Panc1 (cell line): Measurements from ENCODE around the gene GMCL2. TPM values are rescaled to one million over a fixed set of nuclear protein-coding genes. Genes with fewer than 3 reads are reported as not detected.

Experiments
- ATAC-seq: fragments of 200-7000 bp; cut with Tn5 transposase; 2 replicates; pipeline ENCODE4 v1.9.1; 2020; ENCODE audit warnings: mild to moderate bottlenecking, moderate library complexity
- BruUV-seq: library from RNA; stranded (reverse); fragments of 400-500 nt; replicated peaks from 2 replicates; lab custom pipeline; 2021; lab: Mats Ljungman, UMichigan
- CTCF ChIA-PET: fragments of 300-600 bp; sonication (Branson Sonifier 250); formaldehyde crosslinking; loops from one replicate; lab custom pipeline; 2022; ENCODE audit warnings: antibody characterized with exemption; lab: Charles Lee
- POLR2A ChIA-PET: fragments of 300-600 bp; sonication (Branson Sonifier 250); formaldehyde crosslinking; loops from one replicate; lab custom pipeline; 2022; ENCODE audit warnings: antibody characterized with exemption; lab: Charles Lee
- DNase-seq: peaks from one replicate; pipeline ENCODE4 v3.0.0-alpha.2; 2010; ENCODE audit warnings: low read depth, low spot score
- H3K27ac ChIP-seq: 2 replicates; pipeline ENCODE4 v1.5.1; 2011; ENCODE audit warnings: mild to moderate bottlenecking, low read length, inconsistent platforms
- H3K27me3 ChIP-seq: fragments of 200-500 bp; sonication (Bioruptor generic); 2 replicates; pipeline ENCODE4 v1.6.0; 2014; ENCODE audit warnings: low read length, inconsistent platforms; ENCODE audit not compliant: control insufficient read depth, insufficient read depth
- H3K36me3 ChIP-seq: fragments of 200-500 bp; sonication (Bioruptor generic); 2 replicates; pipeline ENCODE4 v1.5.1; 2014; ENCODE audit warnings: inconsistent platforms, mild to moderate bottlenecking, low read length, moderate library complexity; ENCODE audit not compliant: control insufficient read depth, insufficient read depth
- H3K4me1 ChIP-seq: 2 replicates; pipeline ENCODE4 v1.5.1; 2011; ENCODE audit warnings: inconsistent platforms, mild to moderate bottlenecking, low read length, moderate library complexity; ENCODE audit not compliant: control insufficient read depth, insufficient read depth
- H3K4me3 ChIP-seq, 2 experiments: 2 replicates each; pipeline ENCODE4 v1.5.1; 2011 to 2012; ENCODE audit warnings: low read depth in 2 of 2, low read length in 2 of 2, mild to moderate bottlenecking in 2 of 2, inconsistent platforms in 1 of 2, moderate library complexity in 1 of 2
- H3K9me3 ChIP-seq: fragments of 200-500 bp; sonication (Bioruptor generic); 2 replicates; pipeline ENCODE4 v1.5.1; 2014; ENCODE audit warnings: low read depth, mild to moderate bottlenecking, inconsistent platforms, low read length, moderate library complexity; ENCODE audit not compliant: control insufficient read depth, insufficient read depth
- CTCF ChIP-seq: fragments of 450-650 bp; IDR thresholded peaks from 2 replicates; pipeline ENCODE4 v1.5.1; 2017; ENCODE audit warnings: mild to moderate bottlenecking
- POLR2AphosphoS5 ChIP-seq: IDR thresholded peaks from 2 replicates; pipeline ENCODE4 v1.6.1; 2012; ENCODE audit warnings: mild to moderate bottlenecking, low read depth, low read length, moderate library complexity
- REST ChIP-seq, 2 experiments: IDR thresholded peaks; 2 replicates each; pipeline ENCODE4 v1.6.1; 2011 to 2012; ENCODE audit warnings: low read depth in 2 of 2, control low read depth in 1 of 2, low read length in 1 of 2, mild to moderate bottlenecking in 1 of 2, moderate library complexity in 1 of 2; ENCODE audit not compliant: insufficient read depth in 1 of 2
- SIN3A ChIP-seq: IDR thresholded peaks from 2 replicates; pipeline ENCODE4 v1.6.1; 2012; ENCODE audit warnings: low read depth, mild to moderate bottlenecking, low read length, moderate library complexity, borderline replicate concordance; ENCODE audit not compliant: insufficient read depth
- TCF7L2 ChIP-seq: IDR thresholded peaks from 2 replicates; pipeline ENCODE4 v1.6.1; 2011; ENCODE audit warnings: mild to moderate bottlenecking, low read depth, low read length, inconsistent platforms
- in situ Hi-C: cut with HindIII; loops from 2 replicates; pipeline ENCODE4 v1.10.0; 2016; ENCODE audit warnings: low sequenced_read_pairs, low pct_unique_long_range_greater_than_20kb
- intact Hi-C: fragments of 100-400 bp; cut with micrococcal nuclease; formaldehyde crosslinking; loops from one replicate; pipeline ENCODE4 v1.10.0; 2022; ENCODE audit not compliant: unreplicated experiment
- total RNA-seq: library from RNA; stranded (reverse); gene quantifications from one replicate; pipeline ENCODE4 v1.2.1, GENCODE V29; 2021; ENCODE audit not compliant: unreplicated experiment

The GMCL2 gene
- total RNA-seq, 1 experiment from 2014 or later: not detected

GRCh38 chr5:178176791-178177190 lies 10.4 kb downstream of the GMCL2 start:
- H3K4me1 ChIP-seq: no peaks in the 10 kb centered on the region
- H3K4me3 ChIP-seq: no peak overlapping the region
- intact Hi-C loops (no loop called here), in situ Hi-C loops (no loop called here)
- CTCF ChIA-PET: no interaction called here
- H3K27me3 ChIP-seq: no peaks in the 10 kb centered on the region
- BruUV-seq: no TSS peak
- DNase-seq (no peak), ATAC-seq (no peak)
- POLR2A ChIA-PET: no interaction called here
- no peaks in the 10 kb centered on the region for H3K9me3 ChIP-seq
- TF ChIP-seq CTCF: no peak
- TF ChIP-seq SIN3A: no peak
- no peak for TF ChIP-seq REST (IDR thresholded peaks at IDR 0.05; ENCODE audit: insufficient read depth in 1 of 2, low read depth in 2 of 2, low read length in 1 of 2)
- no peak for TF ChIP-seq POLR2AphosphoS5
- TF ChIP-seq TCF7L2: no peak
- no peak overlapping the region for H3K27ac ChIP-seq
- no peaks in the 10 kb centered on the region for H3K36me3 ChIP-seq

DNA sequence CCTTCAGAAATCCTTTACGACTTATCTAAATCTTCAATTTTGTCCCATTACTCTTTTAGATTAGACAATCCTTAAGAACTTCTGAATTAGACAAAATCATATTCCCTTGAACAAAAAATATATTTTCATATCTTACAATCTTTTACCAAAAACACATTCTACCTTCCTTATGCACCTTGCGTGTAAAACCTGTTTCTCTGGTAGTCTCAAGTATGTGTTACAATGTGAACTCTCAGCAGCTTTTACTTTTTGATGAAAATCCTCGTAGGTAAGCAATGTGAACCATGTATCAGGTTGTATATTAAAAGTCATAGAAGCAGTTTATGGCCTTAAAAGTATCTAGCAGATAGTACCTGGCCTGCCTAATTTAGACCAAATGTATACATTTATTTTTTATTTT lies 12.7 kb downstream of the GMCL2 start:
- POLR2A ChIA-PET: no interaction called here
- intact Hi-C loops (no loop called here), in situ Hi-C loops (no loop called here)
- TF ChIP-seq SIN3A: no peak
- H3K27me3 ChIP-seq: no peaks in the 10 kb centered on the region
- DNase-seq (no peak), ATAC-seq (no peak)
- CTCF ChIA-PET: no interaction called here
- H3K4me1 ChIP-seq: no peaks in the 10 kb centered on the region
- no peaks in the 10 kb centered on the region for H3K9me3 ChIP-seq
- no TSS peak for BruUV-seq
- no peak overlapping the region for H3K4me3 ChIP-seq
- H3K36me3 ChIP-seq: no peaks in the 10 kb centered on the region
- H3K27ac ChIP-seq: no peak overlapping the region

- in situ Hi-C loops: no loop called here
Observed at GRCh38 chr5:178170455-178170854, 16.7 kb downstream of the GMCL2 start.

More at GRCh38 chr5:178170455-178170854, 16.7 kb downstream of the GMCL2 start:
- ATAC-seq: no peak
- ChIA-PET CTCF (no interaction called here), POLR2A (no interaction called here)
- Histone ChIP-seq H3K27ac (no peak overlapping the region), H3K36me3 (no peaks in the 10 kb centered on the region), H3K4me3 (no peak overlapping the region), H3K9me3 (no peaks in the 10 kb centered on the region), H3K4me1 (no peaks in the 10 kb centered on the region), H3K27me3 (no peaks in the 10 kb centered on the region)
- intact Hi-C loops: no loop called here
- no peak for DNase-seq
- TF ChIP-seq POLR2AphosphoS5 (no peak), SIN3A (no peak), CTCF (no peak)
- BruUV-seq: no TSS peak
